H9 (cell line): ENCODE results near the gene SEMA6A. TPM values are rescaled to one million over a fixed set of nuclear protein-coding genes. Genes with fewer than 3 reads are reported as not detected.

Experiments
- DNase-seq: peaks from one replicate; pipeline ENCODE4 v3.0.0-alpha.2; 2017
- H2AFZ ChIP-seq: one replicate; pipeline ENCODE4 v1.6.1; 2013; ENCODE audit warnings: mild to moderate bottlenecking, low read length, control low read depth, moderate library complexity
- H2AK5ac ChIP-seq: 2 replicates; pipeline ENCODE4 v1.6.1; 2013; ENCODE audit warnings: low read length, control low read depth, mixed read lengths; ENCODE audit not compliant: insufficient read length
- H2BK120ac ChIP-seq: one replicate; pipeline ENCODE4 v1.6.1; 2013; ENCODE audit warnings: low read depth, mild to moderate bottlenecking, low read length, control low read depth, inconsistent platforms; ENCODE audit not compliant: poor library complexity, severe bottlenecking
- H2BK12ac ChIP-seq: 2 replicates; pipeline ENCODE4 v1.6.1; 2013; ENCODE audit warnings: low read length, control low read depth, mixed read lengths, low read depth; ENCODE audit not compliant: insufficient read length
- H2BK15ac ChIP-seq: 2 replicates; pipeline ENCODE4 v1.6.1; 2013; ENCODE audit warnings: low read depth, low read length, control low read depth
- H2BK20ac ChIP-seq: one replicate; pipeline ENCODE4 v1.6.1; 2013; ENCODE audit warnings: low read depth, mild to moderate bottlenecking, low read length, control low read depth, inconsistent platforms; ENCODE audit not compliant: poor library complexity, severe bottlenecking
- H2BK5ac ChIP-seq: 2 replicates; pipeline ENCODE4 v1.6.1; 2013; ENCODE audit warnings: low read length, control low read depth, mixed read lengths; ENCODE audit not compliant: insufficient read length
- H3K14ac ChIP-seq: 2 replicates; pipeline ENCODE4 v1.6.1; 2013; ENCODE audit warnings: low read length, control low read depth; ENCODE audit not compliant: insufficient read depth
- H3K18ac ChIP-seq: 2 replicates; pipeline ENCODE4 v1.6.1; 2013; ENCODE audit warnings: low read depth, mild to moderate bottlenecking, mixed read lengths, low read length, control low read depth; ENCODE audit not compliant: insufficient read length
- H3K23ac ChIP-seq: 2 replicates; pipeline ENCODE4 v1.6.1; 2013; ENCODE audit warnings: low read length, control low read depth, mixed read lengths, low read depth; ENCODE audit not compliant: insufficient read length
- H3K23me2 ChIP-seq: 2 replicates; pipeline ENCODE4 v1.6.1; 2013; ENCODE audit warnings: low read depth, mild to moderate bottlenecking, mixed read lengths, low read length, control low read depth; ENCODE audit not compliant: insufficient read length, poor library complexity, severe bottlenecking
- H3K27ac ChIP-seq: 2 replicates; pipeline ENCODE4 v1.5.1; 2013; ENCODE audit warnings: low read length, control low read depth, mixed read lengths, low read depth; ENCODE audit not compliant: insufficient read length
- H3K27me3 ChIP-seq: 2 replicates; pipeline ENCODE4 v1.6.1; 2013; ENCODE audit warnings: low read length, control low read depth, inconsistent platforms; ENCODE audit not compliant: insufficient read depth
- H3K4ac ChIP-seq: 2 replicates; pipeline ENCODE4 v1.6.1; 2013; ENCODE audit warnings: low read depth, mild to moderate bottlenecking, control low read depth, inconsistent platforms, low read length, moderate library complexity
- H3K4me1 ChIP-seq: 2 replicates; pipeline ENCODE4 v1.6.1; 2013; ENCODE audit warnings: low read length, control low read depth, inconsistent platforms; ENCODE audit not compliant: insufficient read depth
- H3K4me2 ChIP-seq: 2 replicates; pipeline ENCODE4 v1.6.1; 2013; ENCODE audit warnings: low read length, control low read depth, mixed read lengths; ENCODE audit not compliant: insufficient read length, insufficient read depth
- H3K56ac ChIP-seq: 2 replicates; pipeline ENCODE4 v1.6.1; 2013; ENCODE audit warnings: low read depth, mild to moderate bottlenecking, mixed read lengths, low read length, control low read depth; ENCODE audit not compliant: insufficient read length
- H3K79me1 ChIP-seq: 2 replicates; pipeline ENCODE4 v1.6.1; 2013; ENCODE audit warnings: low read depth, mild to moderate bottlenecking, moderate library complexity, low read length, control low read depth, inconsistent platforms; ENCODE audit not compliant: insufficient read depth, poor library complexity, severe bottlenecking
- H3K79me2 ChIP-seq: 2 replicates; pipeline ENCODE4 v1.6.1; 2013; ENCODE audit warnings: low read length, control low read depth, inconsistent platforms; ENCODE audit not compliant: insufficient read depth
- H3K9ac ChIP-seq: 2 replicates; pipeline ENCODE4 v1.6.1; 2013; ENCODE audit warnings: low read length, control low read depth, mixed read lengths; ENCODE audit not compliant: insufficient read length; ENCODE audit errors: extremely low read depth
- H3K9me3 ChIP-seq: one replicate; pipeline ENCODE4 v1.6.1; 2013; ENCODE audit warnings: low read depth, low read length, inconsistent platforms; ENCODE audit not compliant: control insufficient read depth
- H3T11ph ChIP-seq: one replicate; pipeline ENCODE4 v1.6.1; 2013; ENCODE audit warnings: mild to moderate bottlenecking, low read length, control low read depth, inconsistent platforms
- H4K20me1 ChIP-seq: one replicate; pipeline ENCODE4 v1.6.1; 2013; ENCODE audit not compliant: control insufficient read depth, insufficient read length, insufficient read depth
- H4K5ac ChIP-seq: 2 replicates; pipeline ENCODE4 v1.6.1; 2013; ENCODE audit warnings: low read depth, mild to moderate bottlenecking, mixed read lengths, low read length, control low read depth; ENCODE audit not compliant: insufficient read length
- H4K8ac ChIP-seq: replicated peaks from 2 replicates; pipeline ENCODE4 v1.6.1; 2013; ENCODE audit warnings: low read length, control low read depth, mixed read lengths, low read depth; ENCODE audit not compliant: insufficient read length
- H4K91ac ChIP-seq: 2 replicates; pipeline ENCODE4 v1.6.1; 2013; ENCODE audit warnings: low read depth, mild to moderate bottlenecking, moderate library complexity, mixed read lengths, low read length, control low read depth; ENCODE audit not compliant: insufficient read length
- H3K27ac Mint-ChIP-seq, 3 experiments: 2 replicates in 2 of 3; 3 replicates in 1 of 3; pipeline ENCODE4 v1.8.0; 2020 to 2021; ENCODE audit warnings: mixed read lengths in 3 of 3, mild to moderate bottlenecking in 1 of 3, moderate library complexity in 1 of 3
- H3K27me3 Mint-ChIP-seq: 2 replicates; pipeline ENCODE4 v1.8.0; 2021; ENCODE audit warnings: low read depth, mild to moderate bottlenecking, moderate library complexity, mixed read lengths
- H3K36me3 Mint-ChIP-seq, 3 experiments: 2 replicates in 2 of 3; 3 replicates in 1 of 3; pipeline ENCODE4 v1.8.0; 2020 to 2021; ENCODE audit warnings: low read depth in 3 of 3, mixed read lengths in 3 of 3; ENCODE audit not compliant: insufficient read depth in 1 of 3
- H3K4me1 Mint-ChIP-seq, 2 experiments: 2 replicates each; pipeline ENCODE4 v1.8.0; 2020; ENCODE audit warnings: mixed read lengths in 2 of 2
- H3K4me3 Mint-ChIP-seq, 2 experiments: 2 replicates in 1 of 2; 3 replicates in 1 of 2; pipeline ENCODE4 v1.8.0; 2020 to 2021; ENCODE audit warnings: mild to moderate bottlenecking in 2 of 2, mixed read lengths in 2 of 2, moderate library complexity in 1 of 2
- H3K9me3 Mint-ChIP-seq, 2 experiments: 2 replicates in 1 of 2; 3 replicates in 1 of 2; pipeline ENCODE4 v1.8.0; 2020; ENCODE audit warnings: mild to moderate bottlenecking in 2 of 2, mixed read lengths in 2 of 2, moderate library complexity in 1 of 2
- WGBS: extraction: QIAGEN DNeasy Blood & Tissue Kit; methylation state at CpG from one replicate; pipeline ENCODE4 v1.1.7; 2013; ENCODE audit warnings: missing lambda C conversion rate, low lambda C conversion rate, mixed read lengths; ENCODE audit not compliant: insufficient read length; ENCODE audit errors: extremely low coverage; 5-methylcytosine and 5-hydroxymethylcytosine counted together
- total RNA-seq: library from RNA; stranded (reverse); gene quantifications from 2 replicates; pipeline ENCODE4 v1.2.1, GENCODE V29; 2021
- TF ChIP-seq, protein P1 (sequence below): fragments of 200-600 bp; sonication (generic); conservative IDR thresholded peaks from 3 replicates; pipeline ENCODE4 v1.8.0; 2021; ENCODE audit warnings: antibody characterized with exemption, mild to moderate bottlenecking

SEMA6A gene
- total RNA-seq, 1 experiment from 2014 or later = 354 TPM

DNA sequence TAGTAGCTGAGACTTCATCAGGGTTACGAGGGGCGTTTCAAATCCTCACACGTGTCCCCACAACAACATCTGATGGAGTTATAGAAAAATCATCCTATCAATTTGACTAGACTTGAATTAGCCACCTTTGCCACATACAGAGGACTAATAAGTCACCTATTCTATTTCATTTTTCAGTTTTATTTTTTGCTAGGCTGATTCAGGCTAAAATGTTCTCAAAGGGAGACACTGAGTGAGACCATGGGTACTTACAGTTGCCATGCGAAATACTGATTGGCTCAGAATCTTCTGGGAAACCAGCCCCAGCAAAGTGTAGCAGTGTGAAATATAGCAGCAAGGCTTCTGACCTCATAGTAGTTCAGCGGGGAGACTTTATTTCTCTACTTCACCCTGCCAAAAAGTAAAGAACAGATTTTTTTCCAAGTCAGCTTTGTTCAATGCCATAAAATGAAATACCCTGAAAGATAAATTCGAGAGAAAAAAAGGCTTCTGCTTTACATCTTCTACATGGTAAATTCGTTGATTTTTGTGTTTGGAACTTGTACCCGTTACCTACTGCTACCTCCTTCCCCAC lies 69.9 kb downstream of the SEMA6A start:
- no peak overlapping the region for H3K4me3 Mint-ChIP-seq
- H3K27ac ChIP-seq = no peak overlapping the region
- peak overlapping the region in 2 of 3 experiments; percentile 50 to 64; a peak in 3 of 7 replicates for H3K27ac Mint-ChIP-seq
- H4K91ac ChIP-seq = no peak overlapping the region
- no peaks in the 10 kb centered on the region for H3K23me2 ChIP-seq
- H3K4ac ChIP-seq = no peak overlapping the region
- no peak overlapping the region for H3K18ac ChIP-seq
- H2BK12ac ChIP-seq = no peak overlapping the region
- H4K5ac ChIP-seq = no peak overlapping the region
- H3K23ac ChIP-seq = no peak overlapping the region
- no peak overlapping the region for H2BK5ac ChIP-seq
- no peak overlapping the region for H2AK5ac ChIP-seq
- no peak overlapping the region for H2AFZ ChIP-seq
- no peak overlapping the region for H3T11ph ChIP-seq
- no peaks in the 10 kb centered on the region for H3K27me3 Mint-ChIP-seq
- no peak overlapping the region for H4K8ac ChIP-seq
- H2BK120ac ChIP-seq = no peak overlapping the region
- TF ChIP-seq, protein P1, sequence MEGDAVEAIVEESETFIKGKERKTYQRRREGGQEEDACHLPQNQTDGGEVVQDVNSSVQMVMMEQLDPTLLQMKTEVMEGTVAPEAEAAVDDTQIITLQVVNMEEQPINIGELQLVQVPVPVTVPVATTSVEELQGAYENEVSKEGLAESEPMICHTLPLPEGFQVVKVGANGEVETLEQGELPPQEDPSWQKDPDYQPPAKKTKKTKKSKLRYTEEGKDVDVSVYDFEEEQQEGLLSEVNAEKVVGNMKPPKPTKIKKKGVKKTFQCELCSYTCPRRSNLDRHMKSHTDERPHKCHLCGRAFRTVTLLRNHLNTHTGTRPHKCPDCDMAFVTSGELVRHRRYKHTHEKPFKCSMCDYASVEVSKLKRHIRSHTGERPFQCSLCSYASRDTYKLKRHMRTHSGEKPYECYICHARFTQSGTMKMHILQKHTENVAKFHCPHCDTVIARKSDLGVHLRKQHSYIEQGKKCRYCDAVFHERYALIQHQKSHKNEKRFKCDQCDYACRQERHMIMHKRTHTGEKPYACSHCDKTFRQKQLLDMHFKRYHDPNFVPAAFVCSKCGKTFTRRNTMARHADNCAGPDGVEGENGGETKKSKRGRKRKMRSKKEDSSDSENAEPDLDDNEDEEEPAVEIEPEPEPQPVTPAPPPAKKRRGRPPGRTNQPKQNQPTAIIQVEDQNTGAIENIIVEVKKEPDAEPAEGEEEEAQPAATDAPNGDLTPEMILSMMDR = no peak
- no peak overlapping the region for H3K4me2 ChIP-seq
- H3K4me1 Mint-ChIP-seq = peaks cover 44 to 64% of the 10 kb centered on the region in 2 experiments
- DNase-seq = no peak
- H3K79me1 ChIP-seq = peaks cover 10% of the 10 kb centered on the region
- WGBS = no CpG with 5 or more reads among the region's 8 CpGs
- H3K14ac ChIP-seq = no peak overlapping the region
- no peaks in the 10 kb centered on the region for H3K27me3 ChIP-seq
- H3K36me3 Mint-ChIP-seq = peaks cover 35 to 60% (median 60%) of the 10 kb centered on the region in 3 experiments
- no peak overlapping the region for H2BK15ac ChIP-seq
- H4K20me1 ChIP-seq = no peaks in the 10 kb centered on the region
- no peaks in the 10 kb centered on the region for H3K9me3 Mint-ChIP-seq
- peaks cover 11% of the 10 kb centered on the region for H3K4me1 ChIP-seq
- peaks cover 68% of the 10 kb centered on the region for H3K79me2 ChIP-seq
- no peaks in the 10 kb centered on the region for H3K9me3 ChIP-seq
- no peak overlapping the region for H3K56ac ChIP-seq
- H3K9ac ChIP-seq = no peak overlapping the region
- no peak overlapping the region for H2BK20ac ChIP-seq
